Measurements from ENCODE around the gene LMAN1L. TPM values are rescaled to one million over a fixed set of nuclear protein-coding genes. Genes with fewer than 3 reads are reported as not detected.

Gene LMAN1L
- not detected for total RNA-seq

GRCh38 chr15:74812533-74812932 lies at the start of gene LMAN1L:
Gene LMAN1L, plus strand, starts transcription at chr15:74812835. Its CDS starts 20 bp downstream, at chr15:74812855.
- H3K4me3 Mint-ChIP-seq = no peak within 1 kb of the TSS
- CTCF ChIA-PET = interaction anchor here (1.2 kb wide), 1 partner anchor 8 kb away, joined by 3 read pairs; no protein-coding TSS in a partner anchor
- H3K4me1 Mint-ChIP-seq = peaks cover 6% of the 10 kb centered on the region
- H3K27ac Mint-ChIP-seq = no peak within 1 kb of the TSS
- DNase-seq (no peak), ATAC-seq (no peak)
- H3K36me3 Mint-ChIP-seq = no peaks in the 10 kb centered on the region
- H3K27me3 Mint-ChIP-seq = peaks cover 2% of the 10 kb centered on the region
- H3K9me3 Mint-ChIP-seq (ENCODE audit: low read depth) = no peaks in the 10 kb centered on the region

GRCh38 chr15:74763416-74763815 lies 49.2 kb upstream of the LMAN1L start:
- no peak overlapping the region for H3K4me3 Mint-ChIP-seq
- CTCF ChIA-PET = interaction anchor here (1.0 to 3.4 kb wide), 6 partner anchors 8 to 142 kb away, joined by 3 to 21 read pairs (median 4); no protein-coding TSS in a partner anchor
- no peaks in the 10 kb centered on the region for H3K36me3 Mint-ChIP-seq
- H3K9me3 Mint-ChIP-seq (ENCODE audit: low read depth) = no peaks in the 10 kb centered on the region
- H3K27me3 Mint-ChIP-seq = no peaks in the 10 kb centered on the region
- no peak overlapping the region for H3K27ac Mint-ChIP-seq
- DNase-seq = no peak
- ATAC-seq = no peak
- no peaks in the 10 kb centered on the region for H3K4me1 Mint-ChIP-seq

GRCh38 chr15:74767167-74768098 lies 45.2 kb upstream of the LMAN1L start:
- DNase-seq (no peak), ATAC-seq (no peak)
- no peak overlapping the region for H3K4me3 Mint-ChIP-seq
- CTCF ChIA-PET = interaction anchor here (0.8 to 25.1 kb wide), 20 partner anchors 16 to 393 kb away, joined by 3 to 1355 read pairs (median 16); partner anchors contain the start of genes CLK3, CSK, CYP1A2 and RPP25
- no peak overlapping the region for H3K27ac Mint-ChIP-seq
- H3K27me3 Mint-ChIP-seq = peaks cover 2% of the 10 kb centered on the region
- no peaks in the 10 kb centered on the region for H3K36me3 Mint-ChIP-seq
- peaks cover 16% of the 10 kb centered on the region for H3K4me1 Mint-ChIP-seq
- no peaks in the 10 kb centered on the region for H3K9me3 Mint-ChIP-seq (ENCODE audit: low read depth)

GRCh38 chr15:74768099-74768770 lies 44.4 kb upstream of the LMAN1L start:
- peaks cover 16% of the 10 kb centered on the region for H3K4me1 Mint-ChIP-seq
- peaks cover 2% of the 10 kb centered on the region for H3K27me3 Mint-ChIP-seq
- DNase-seq (no peak), ATAC-seq (no peak)
- CTCF ChIA-PET = interaction anchor here (0.6 to 25.1 kb wide), 52 partner anchors 14 to 394 kb away, joined by 3 to 1355 read pairs (median 4); partner anchors contain the start of genes CLK3, CSK, CYP1A2 and FAM219B
- no peaks in the 10 kb centered on the region for H3K9me3 Mint-ChIP-seq (ENCODE audit: low read depth)
- no peak overlapping the region for H3K27ac Mint-ChIP-seq
- no peak overlapping the region for H3K4me3 Mint-ChIP-seq
- H3K36me3 Mint-ChIP-seq = no peaks in the 10 kb centered on the region

GRCh38 chr15:74768771-74769342 lies 43.8 kb upstream of the LMAN1L start:
- H3K4me3 Mint-ChIP-seq = no peak overlapping the region
- H3K4me1 Mint-ChIP-seq = peaks cover 16% of the 10 kb centered on the region
- CTCF ChIA-PET = interaction anchor here (0.6 to 25.1 kb wide), 64 partner anchors 8 to 398 kb away, joined by 3 to 1355 read pairs (median 4); partner anchors contain the start of genes CLK3, CSK, CYP1A2 and EDC3
- peaks cover 2% of the 10 kb centered on the region for H3K27me3 Mint-ChIP-seq
- peak; percentile 79 for DNase-seq
- no peaks in the 10 kb centered on the region for H3K36me3 Mint-ChIP-seq
- peak; percentile 44 for ATAC-seq
- H3K27ac Mint-ChIP-seq = peak overlapping the region; percentile 6
- no peaks in the 10 kb centered on the region for H3K9me3 Mint-ChIP-seq (ENCODE audit: low read depth)

- Mint-ChIP-seq H3K27me3 (peaks cover 2% of the 10 kb centered on the region), H3K9me3 (ENCODE audit: low read depth) (no peaks in the 10 kb centered on the region), H3K4me3 (no peak overlapping the region), H3K36me3 (no peaks in the 10 kb centered on the region), H3K27ac (no peak overlapping the region), H3K4me1 (peaks cover 16% of the 10 kb centered on the region)
- no peak for DNase-seq
- CTCF ChIA-PET = interaction anchor here (0.6 to 25.1 kb wide), 62 partner anchors 9 to 399 kb away, joined by 3 to 1355 read pairs (median 4); partner anchors contain the start of genes CLK3, CSK, CYP1A2 and EDC3
- no peak for ATAC-seq
Measured at GRCh38 chr15:74769463-74770025, 43.1 kb upstream of the LMAN1L start.

GRCh38 chr15:74770211-74770903 lies 42.3 kb upstream of the LMAN1L start:
- Mint-ChIP-seq H3K27me3 (peaks cover 2% of the 10 kb centered on the region), H3K36me3 (no peaks in the 10 kb centered on the region), H3K9me3 (ENCODE audit: low read depth) (no peaks in the 10 kb centered on the region), H3K4me3 (no peak overlapping the region), H3K27ac (no peak overlapping the region), H3K4me1 (peaks cover 20% of the 10 kb centered on the region)
- no peak for DNase-seq
- no peak for ATAC-seq
- CTCF ChIA-PET = interaction anchor here (0.6 to 25.1 kb wide), 60 partner anchors 8 to 404 kb away, joined by 3 to 1355 read pairs (median 5); partner anchors contain the start of genes CLK3, COX5A, CPLX3 and CSK

- ATAC-seq (no peak), DNase-seq (no peak)
- no peaks in the 10 kb centered on the region for H3K36me3 Mint-ChIP-seq
- H3K27ac Mint-ChIP-seq = no peak overlapping the region
- H3K9me3 Mint-ChIP-seq (ENCODE audit: low read depth) = no peaks in the 10 kb centered on the region
- CTCF ChIA-PET = interaction anchor here (0.6 to 25.1 kb wide), 7 partner anchors 16 to 149 kb away, joined by 3 to 1355 read pairs (median 4); partner anchors contain the start of genes CSK and FAM219B
- peaks cover 44% of the 10 kb centered on the region for H3K4me1 Mint-ChIP-seq
- H3K4me3 Mint-ChIP-seq = no peak overlapping the region
- peaks cover 2% of the 10 kb centered on the region for H3K27me3 Mint-ChIP-seq
Measured at GRCh38 chr15:74773329-74773728, 39.3 kb upstream of the LMAN1L start.

- H3K9me3 Mint-ChIP-seq (ENCODE audit: low read depth) = no peaks in the 10 kb centered on the region
- no peak overlapping the region for H3K4me3 Mint-ChIP-seq
- CTCF ChIA-PET = interaction anchor here (1.3 to 25.1 kb wide), 5 partner anchors 16 to 149 kb away, joined by 3 to 1355 read pairs (median 101); partner anchors contain the start of genes CSK and FAM219B
- no peaks in the 10 kb centered on the region for H3K36me3 Mint-ChIP-seq
- H3K4me1 Mint-ChIP-seq = peaks cover 46% of the 10 kb centered on the region
- DNase-seq (no peak), ATAC-seq (no peak)
- H3K27me3 Mint-ChIP-seq = peaks cover 2% of the 10 kb centered on the region
- H3K27ac Mint-ChIP-seq = no peak overlapping the region
Measured at GRCh38 chr15:74773731-74774252, 38.8 kb upstream of the LMAN1L start.

GRCh38 chr15:74775132-74775562 lies 37.5 kb upstream of the LMAN1L start:
- no peaks in the 10 kb centered on the region for H3K36me3 Mint-ChIP-seq
- peaks cover 58% of the 10 kb centered on the region for H3K4me1 Mint-ChIP-seq
- CTCF ChIA-PET = interaction anchor here (1.0 to 25.1 kb wide), 4 partner anchors 15 to 143 kb away, joined by 4 to 1355 read pairs (median 56); partner anchors contain the start of genes CSK and FAM219B

GRCh38 chr15:74775894-74776293 lies 36.7 kb upstream of the LMAN1L start:
- ATAC-seq (no peak), DNase-seq (no peak)
- Mint-ChIP-seq H3K4me3 (no peak overlapping the region), H3K9me3 (ENCODE audit: low read depth) (no peaks in the 10 kb centered on the region), H3K36me3 (no peaks in the 10 kb centered on the region), H3K27ac (peak overlapping the region; percentile 52), H3K4me1 (peaks cover 64% of the 10 kb centered on the region), H3K27me3 (no peaks in the 10 kb centered on the region)
- CTCF ChIA-PET = interaction anchor here (1.0 to 25.1 kb wide), 6 partner anchors 14 to 158 kb away, joined by 3 to 1355 read pairs (median 5); partner anchors contain the start of gene CSK

More at GRCh38 chr15:74775132-74775562, 37.5 kb upstream of the LMAN1L start:
- ATAC-seq (no peak), DNase-seq (no peak)
- Mint-ChIP-seq H3K27ac (no peak overlapping the region), H3K4me3 (no peak overlapping the region), H3K9me3 (ENCODE audit: low read depth) (no peaks in the 10 kb centered on the region), H3K27me3 (peaks cover 1% of the 10 kb centered on the region)

All from activated CD8-positive, alpha-beta memory T cell treated with anti-CD3 and anti-CD28 coated beads, Interleukin-2, amount 10 ng/mL, durations not matched to agents 7 days and 5 days (primary cell).